ENCODE measurements around the gene NYAP2.

Gene NYAP2

DNA sequence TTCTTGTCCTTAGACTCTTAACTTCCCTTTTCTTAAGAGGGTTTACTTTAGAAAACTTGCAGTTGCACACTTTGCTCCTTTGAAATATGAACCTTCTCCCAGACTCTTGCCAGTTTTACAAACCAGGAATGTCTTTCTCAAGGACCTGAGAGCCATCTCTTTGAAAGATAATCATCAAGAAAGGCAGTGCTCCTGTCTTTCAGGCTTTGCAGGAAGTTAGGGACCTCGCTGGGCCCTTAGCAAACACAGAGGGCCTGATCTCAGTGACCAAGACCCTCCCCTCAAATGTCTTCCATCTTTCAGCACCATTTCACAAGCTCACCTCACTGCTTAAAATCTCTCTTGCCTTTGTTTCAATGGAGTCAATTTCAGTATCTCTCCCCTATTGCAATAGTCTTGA lies 32.0 kb upstream of the NYAP2 start:
- TF ChIP-seq CEBPB (IDR thresholded peaks at IDR 0.05): no peak
- TF ChIP-seq, protein P1, sequence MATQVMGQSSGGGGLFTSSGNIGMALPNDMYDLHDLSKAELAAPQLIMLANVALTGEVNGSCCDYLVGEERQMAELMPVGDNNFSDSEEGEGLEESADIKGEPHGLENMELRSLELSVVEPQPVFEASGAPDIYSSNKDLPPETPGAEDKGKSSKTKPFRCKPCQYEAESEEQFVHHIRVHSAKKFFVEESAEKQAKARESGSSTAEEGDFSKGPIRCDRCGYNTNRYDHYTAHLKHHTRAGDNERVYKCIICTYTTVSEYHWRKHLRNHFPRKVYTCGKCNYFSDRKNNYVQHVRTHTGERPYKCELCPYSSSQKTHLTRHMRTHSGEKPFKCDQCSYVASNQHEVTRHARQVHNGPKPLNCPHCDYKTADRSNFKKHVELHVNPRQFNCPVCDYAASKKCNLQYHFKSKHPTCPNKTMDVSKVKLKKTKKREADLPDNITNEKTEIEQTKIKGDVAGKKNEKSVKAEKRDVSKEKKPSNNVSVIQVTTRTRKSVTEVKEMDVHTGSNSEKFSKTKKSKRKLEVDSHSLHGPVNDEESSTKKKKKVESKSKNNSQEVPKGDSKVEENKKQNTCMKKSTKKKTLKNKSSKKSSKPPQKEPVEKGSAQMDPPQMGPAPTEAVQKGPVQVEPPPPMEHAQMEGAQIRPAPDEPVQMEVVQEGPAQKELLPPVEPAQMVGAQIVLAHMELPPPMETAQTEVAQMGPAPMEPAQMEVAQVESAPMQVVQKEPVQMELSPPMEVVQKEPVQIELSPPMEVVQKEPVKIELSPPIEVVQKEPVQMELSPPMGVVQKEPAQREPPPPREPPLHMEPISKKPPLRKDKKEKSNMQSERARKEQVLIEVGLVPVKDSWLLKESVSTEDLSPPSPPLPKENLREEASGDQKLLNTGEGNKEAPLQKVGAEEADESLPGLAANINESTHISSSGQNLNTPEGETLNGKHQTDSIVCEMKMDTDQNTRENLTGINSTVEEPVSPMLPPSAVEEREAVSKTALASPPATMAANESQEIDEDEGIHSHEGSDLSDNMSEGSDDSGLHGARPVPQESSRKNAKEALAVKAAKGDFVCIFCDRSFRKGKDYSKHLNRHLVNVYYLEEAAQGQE (IDR thresholded peaks at IDR 0.05; ENCODE audit: low read depth): no peak
- no peak for TF ChIP-seq RAD21 (IDR thresholded peaks at IDR 0.05; ENCODE audit: low read depth)
- no peak for TF ChIP-seq EGR1 (IDR thresholded peaks at IDR 0.05)
- no peak for TF ChIP-seq EP300 (IDR thresholded peaks at IDR 0.05; ENCODE audit: borderline replicate concordance)
- no peak for TF ChIP-seq ZBTB7A (IDR thresholded peaks at IDR 0.05; ENCODE audit: low read depth)
- no peak for TF ChIP-seq FOXM1 (IDR thresholded peaks at IDR 0.05; ENCODE audit: borderline replicate concordance, low read depth)
- no peak for TF ChIP-seq CREB1 (IDR thresholded peaks at IDR 0.05; ENCODE audit: low read depth)
- no peak for TF ChIP-seq YY1 (IDR thresholded peaks at IDR 0.05; ENCODE audit: low read depth)
- no peak for TF ChIP-seq TAF1 (IDR thresholded peaks at IDR 0.05; ENCODE audit: low read depth)
- TF ChIP-seq NFIC (IDR thresholded peaks at IDR 0.05): no peak

DNA sequence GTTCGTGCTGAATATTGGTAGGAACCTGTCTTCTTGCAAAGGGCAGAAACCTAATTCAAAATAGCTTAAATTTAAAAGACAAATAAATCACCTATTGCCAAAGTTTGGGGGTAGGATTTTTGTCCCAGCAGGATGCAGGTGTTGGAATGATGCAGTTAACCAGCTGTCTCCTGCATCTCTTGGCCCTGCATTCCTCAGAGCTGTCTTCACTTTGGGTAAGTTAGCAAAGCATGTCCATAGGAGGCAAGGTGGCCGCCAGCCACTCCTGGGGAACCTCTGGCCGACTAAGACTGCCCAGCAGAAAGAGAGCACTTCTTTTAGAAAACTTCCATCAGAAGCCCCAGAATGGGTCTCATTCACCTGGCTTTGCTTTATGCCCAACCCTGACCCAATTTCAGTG lies 20.5 kb upstream of the NYAP2 start:
- TF ChIP-seq RAD21 (IDR thresholded peaks at IDR 0.05; ENCODE audit: low read depth) (no peak), ZBTB7A (IDR thresholded peaks at IDR 0.05; ENCODE audit: low read depth) (no peak), CREB1 (IDR thresholded peaks at IDR 0.05; ENCODE audit: low read depth) (no peak), FOXM1 (IDR thresholded peaks at IDR 0.05; ENCODE audit: borderline replicate concordance, low read depth) (no peak), YY1 (IDR thresholded peaks at IDR 0.05; ENCODE audit: low read depth) (no peak), TCF12 (IDR thresholded peaks at IDR 0.05; ENCODE audit: low read depth) (no peak), EP300 (IDR thresholded peaks at IDR 0.05; ENCODE audit: borderline replicate concordance) (no peak), EGR1 (IDR thresholded peaks at IDR 0.05) (no peak), TEAD4 (IDR thresholded peaks at IDR 0.05) (no peak), NFIC (IDR thresholded peaks at IDR 0.05) (no peak), TAF1 (IDR thresholded peaks at IDR 0.05; ENCODE audit: low read depth) (no peak), CEBPB (IDR thresholded peaks at IDR 0.05) (no peak)
- TF ChIP-seq, protein P2, sequence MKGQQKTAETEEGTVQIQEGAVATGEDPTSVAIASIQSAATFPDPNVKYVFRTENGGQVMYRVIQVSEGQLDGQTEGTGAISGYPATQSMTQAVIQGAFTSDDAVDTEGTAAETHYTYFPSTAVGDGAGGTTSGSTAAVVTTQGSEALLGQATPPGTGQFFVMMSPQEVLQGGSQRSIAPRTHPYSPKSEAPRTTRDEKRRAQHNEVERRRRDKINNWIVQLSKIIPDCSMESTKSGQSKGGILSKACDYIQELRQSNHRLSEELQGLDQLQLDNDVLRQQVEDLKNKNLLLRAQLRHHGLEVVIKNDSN (IDR thresholded peaks at IDR 0.05): no peak
- TF ChIP-seq, protein P1 (IDR thresholded peaks at IDR 0.05; ENCODE audit: low read depth): no peak
- TF ChIP-seq, protein P3, sequence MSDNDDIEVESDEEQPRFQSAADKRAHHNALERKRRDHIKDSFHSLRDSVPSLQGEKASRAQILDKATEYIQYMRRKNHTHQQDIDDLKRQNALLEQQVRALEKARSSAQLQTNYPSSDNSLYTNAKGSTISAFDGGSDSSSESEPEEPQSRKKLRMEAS (IDR thresholded peaks at IDR 0.05): no peak

DNA sequence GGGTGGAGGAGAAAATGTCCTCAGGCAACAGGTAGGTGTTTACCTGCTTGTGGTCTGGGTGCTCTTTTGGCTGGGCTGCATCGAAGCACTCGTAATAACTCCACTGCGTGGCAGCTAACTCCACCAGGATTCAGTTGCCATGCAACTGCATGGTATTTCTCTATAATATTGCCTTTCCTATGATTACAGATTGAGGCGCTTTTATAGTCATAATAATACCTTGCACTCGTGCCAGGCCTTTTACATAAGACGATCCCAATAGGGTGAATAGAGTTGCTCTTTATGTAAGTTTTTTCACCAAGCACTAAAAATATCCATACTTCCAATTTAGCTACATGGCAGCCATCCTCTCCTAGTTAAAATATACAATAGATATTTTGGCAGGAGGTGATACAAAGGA lies 19.7 kb upstream of the NYAP2 start:
- TF ChIP-seq RAD21 (IDR thresholded peaks at IDR 0.05; ENCODE audit: low read depth): no peak
- no peak for TF ChIP-seq TAF1 (IDR thresholded peaks at IDR 0.05; ENCODE audit: low read depth)
- no peak for TF ChIP-seq NFIC (IDR thresholded peaks at IDR 0.05)
- TF ChIP-seq, protein P1 (IDR thresholded peaks at IDR 0.05; ENCODE audit: low read depth): no peak
- TF ChIP-seq EP300 (IDR thresholded peaks at IDR 0.05; ENCODE audit: borderline replicate concordance): no peak
- no peak for TF ChIP-seq CEBPB (IDR thresholded peaks at IDR 0.05)
- no peak for TF ChIP-seq CREB1 (IDR thresholded peaks at IDR 0.05; ENCODE audit: low read depth)
- TF ChIP-seq, protein P2 (IDR thresholded peaks at IDR 0.05): no peak
- no peak for TF ChIP-seq ZBTB7A (IDR thresholded peaks at IDR 0.05; ENCODE audit: low read depth)
- no peak for TF ChIP-seq YY1 (IDR thresholded peaks at IDR 0.05; ENCODE audit: low read depth)

DNA sequence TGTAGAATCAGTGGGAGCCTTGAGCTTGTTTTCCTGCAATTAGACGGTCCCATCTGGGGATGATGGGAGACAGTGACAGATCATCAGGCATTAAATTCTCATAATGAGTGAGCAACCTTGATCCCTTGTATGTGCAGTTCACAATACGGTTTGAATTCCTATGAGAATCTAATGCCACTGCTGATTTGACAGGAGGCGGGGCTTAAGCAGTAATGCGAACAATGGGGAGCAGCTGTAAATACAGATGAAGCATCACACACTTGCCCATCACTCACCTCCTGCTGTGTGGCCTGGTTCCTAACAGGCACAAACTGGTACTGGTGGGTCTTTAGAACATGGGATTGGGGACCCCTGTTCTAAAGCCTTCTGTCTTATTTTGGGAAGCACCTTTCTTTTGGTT lies 17.9 kb upstream of the NYAP2 start:
- no peak for TF ChIP-seq ZBTB7A (IDR thresholded peaks at IDR 0.05; ENCODE audit: low read depth)
- no peak for TF ChIP-seq TCF12 (IDR thresholded peaks at IDR 0.05; ENCODE audit: low read depth)
- TF ChIP-seq TAF1 (IDR thresholded peaks at IDR 0.05; ENCODE audit: low read depth): no peak
- TF ChIP-seq EGR1 (IDR thresholded peaks at IDR 0.05): no peak
- TF ChIP-seq, protein P3 (IDR thresholded peaks at IDR 0.05): no peak
- no peak for TF ChIP-seq FOXM1 (IDR thresholded peaks at IDR 0.05; ENCODE audit: borderline replicate concordance, low read depth)

DNA sequence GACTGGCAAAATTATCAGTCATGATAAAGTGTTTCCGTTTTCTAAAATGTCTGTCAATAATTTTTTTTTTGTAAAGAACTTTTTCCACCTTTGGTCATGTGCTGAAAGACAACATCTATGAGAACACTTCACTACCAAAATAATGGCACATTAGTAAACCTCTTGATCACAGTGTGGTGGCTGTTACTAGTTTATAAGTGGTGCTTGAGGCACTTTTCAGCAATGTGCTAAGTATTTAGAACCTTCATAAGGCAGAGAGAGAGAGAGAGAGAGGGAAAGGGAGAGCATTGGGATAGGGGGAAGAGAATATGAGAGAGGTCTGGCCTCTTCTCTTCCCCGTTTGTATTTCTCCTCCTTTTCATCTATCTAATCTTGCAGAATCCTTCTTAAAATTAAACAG lies 1.1 kb upstream of the NYAP2 start:
- TF ChIP-seq, protein P1 (IDR thresholded peaks at IDR 0.05; ENCODE audit: low read depth): no peak
- TF ChIP-seq EP300 (IDR thresholded peaks at IDR 0.05; ENCODE audit: borderline replicate concordance): no peak
- TF ChIP-seq, protein P2 (IDR thresholded peaks at IDR 0.05): no peak
- TF ChIP-seq TCF12 (IDR thresholded peaks at IDR 0.05; ENCODE audit: low read depth): no peak
- no peak for TF ChIP-seq NFIC (IDR thresholded peaks at IDR 0.05)
- TF ChIP-seq, protein P3 (IDR thresholded peaks at IDR 0.05): no peak
- no peak for TF ChIP-seq ZBTB7A (IDR thresholded peaks at IDR 0.05; ENCODE audit: low read depth)
- no peak for TF ChIP-seq CREB1 (IDR thresholded peaks at IDR 0.05; ENCODE audit: low read depth)

Data from Ishikawa (cell line).